ENCODE measurements around the gene C1orf21. TPM values are rescaled to one million over a fixed set of nuclear protein-coding genes. Genes with fewer than 3 reads are reported as not detected.

The C1orf21 gene
- total and polyA plus RNA-seq, 8 donors = 37.0 to 75.3 (median 47.3) TPM

DNA sequence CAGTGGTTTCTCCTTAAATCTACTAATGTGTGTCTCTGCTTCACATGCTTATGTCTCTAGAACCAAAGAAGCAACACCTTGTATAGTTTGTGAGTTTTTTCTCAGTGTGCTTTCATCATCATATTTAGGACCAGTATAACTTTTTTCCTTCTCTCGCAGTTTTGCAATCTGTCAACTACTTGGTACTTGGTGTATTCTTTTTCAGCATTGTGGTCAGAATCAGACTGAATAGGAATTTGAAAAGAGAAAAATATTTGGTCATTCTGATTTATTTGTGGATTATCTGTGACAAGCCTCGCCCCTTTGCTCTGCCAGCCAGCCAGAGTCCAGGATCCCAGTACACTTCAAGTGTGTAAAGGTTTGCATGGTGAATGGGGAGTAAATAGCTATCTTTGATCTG lies 122.3 kb downstream of the C1orf21 start:
- intact Hi-C loops (cut with DNase I) = no loop called here
- Histone ChIP-seq H3K27ac (peak overlapping the region in 1 of 2 donors; percentile 20), H3K9me3 (no peaks in the 10 kb centered on the region), H3K27me3 (no peaks in the 10 kb centered on the region), H3K4me3 (no peak overlapping the region), H3K4me1 (peaks cover 17 to 26% of the 10 kb centered on the region in 2 donors), H3K36me3 (no peaks in the 10 kb centered on the region)
- ATAC-seq (peak; percentile 10), DNase-seq (no peak)
- TF ChIP-seq, protein P1, sequence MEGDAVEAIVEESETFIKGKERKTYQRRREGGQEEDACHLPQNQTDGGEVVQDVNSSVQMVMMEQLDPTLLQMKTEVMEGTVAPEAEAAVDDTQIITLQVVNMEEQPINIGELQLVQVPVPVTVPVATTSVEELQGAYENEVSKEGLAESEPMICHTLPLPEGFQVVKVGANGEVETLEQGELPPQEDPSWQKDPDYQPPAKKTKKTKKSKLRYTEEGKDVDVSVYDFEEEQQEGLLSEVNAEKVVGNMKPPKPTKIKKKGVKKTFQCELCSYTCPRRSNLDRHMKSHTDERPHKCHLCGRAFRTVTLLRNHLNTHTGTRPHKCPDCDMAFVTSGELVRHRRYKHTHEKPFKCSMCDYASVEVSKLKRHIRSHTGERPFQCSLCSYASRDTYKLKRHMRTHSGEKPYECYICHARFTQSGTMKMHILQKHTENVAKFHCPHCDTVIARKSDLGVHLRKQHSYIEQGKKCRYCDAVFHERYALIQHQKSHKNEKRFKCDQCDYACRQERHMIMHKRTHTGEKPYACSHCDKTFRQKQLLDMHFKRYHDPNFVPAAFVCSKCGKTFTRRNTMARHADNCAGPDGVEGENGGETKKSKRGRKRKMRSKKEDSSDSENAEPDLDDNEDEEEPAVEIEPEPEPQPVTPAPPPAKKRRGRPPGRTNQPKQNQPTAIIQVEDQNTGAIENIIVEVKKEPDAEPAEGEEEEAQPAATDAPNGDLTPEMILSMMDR (IDR thresholded peaks at IDR 0.05) = no peak

DNA sequence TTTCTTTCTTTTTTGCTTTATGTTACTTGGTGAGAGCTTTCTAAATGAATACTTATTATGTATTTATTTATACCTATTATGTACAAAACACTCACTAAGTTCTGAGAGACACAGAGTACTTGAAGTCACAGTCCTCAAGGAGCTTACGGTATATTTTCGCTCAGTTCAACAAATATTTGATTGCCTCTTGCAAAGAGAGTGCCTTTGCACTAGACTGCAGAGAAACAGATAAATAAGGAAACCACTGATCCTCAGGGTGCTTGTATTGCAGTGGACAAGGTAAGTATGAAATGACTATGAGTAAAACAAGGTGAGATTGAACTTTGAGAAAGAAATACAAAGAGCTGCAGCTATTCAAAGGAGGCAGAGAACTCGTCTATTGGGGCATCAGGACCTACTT lies 123.3 kb downstream of the C1orf21 start:
- TF ChIP-seq, protein P1 (IDR thresholded peaks at IDR 0.05) = no peak
- intact Hi-C loops (cut with DNase I) = no loop called here
- Histone ChIP-seq H3K4me3 (no peak overlapping the region), H3K27me3 (no peaks in the 10 kb centered on the region), H3K9me3 (no peaks in the 10 kb centered on the region), H3K4me1 (peaks cover 17 to 26% of the 10 kb centered on the region in 2 donors), H3K27ac (no peak overlapping the region), H3K36me3 (no peaks in the 10 kb centered on the region)
- ATAC-seq (peak; percentile 72), DNase-seq (no peak)

DNA sequence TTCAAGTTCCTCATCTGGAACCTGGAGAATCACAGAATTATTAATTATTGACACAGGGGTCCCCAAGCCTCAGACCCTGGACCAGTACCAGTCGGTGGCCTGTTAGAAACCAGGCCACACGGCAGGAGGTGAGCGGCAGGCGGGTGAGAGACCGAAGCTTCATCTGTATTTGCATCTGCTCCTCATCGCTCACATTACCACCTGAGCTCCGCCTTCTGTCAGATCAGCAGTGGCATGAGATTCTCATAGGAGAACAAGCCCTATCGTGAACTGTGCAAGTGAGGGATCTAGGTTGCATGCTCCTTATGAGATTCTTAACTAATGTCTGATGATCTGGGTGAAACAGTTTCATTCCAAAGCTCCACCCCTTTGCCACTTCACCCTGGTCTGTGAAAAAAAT lies 125.9 kb downstream of the C1orf21 start:
- H3K27me3 ChIP-seq = no peaks in the 10 kb centered on the region
- DNase-seq (peak in 1 of 4 donors; percentile 44), ATAC-seq (no peak)
- H3K27ac ChIP-seq = no peak overlapping the region
- peaks cover 10 to 11% of the 10 kb centered on the region in 2 donors for H3K4me1 ChIP-seq
- intact Hi-C loops (cut with DNase I) = no loop called here
- no peaks in the 10 kb centered on the region for H3K9me3 ChIP-seq
- TF ChIP-seq, protein P1 (IDR thresholded peaks at IDR 0.05) = no peak
- no peaks in the 10 kb centered on the region for H3K36me3 ChIP-seq
- no peak overlapping the region for H3K4me3 ChIP-seq

DNA sequence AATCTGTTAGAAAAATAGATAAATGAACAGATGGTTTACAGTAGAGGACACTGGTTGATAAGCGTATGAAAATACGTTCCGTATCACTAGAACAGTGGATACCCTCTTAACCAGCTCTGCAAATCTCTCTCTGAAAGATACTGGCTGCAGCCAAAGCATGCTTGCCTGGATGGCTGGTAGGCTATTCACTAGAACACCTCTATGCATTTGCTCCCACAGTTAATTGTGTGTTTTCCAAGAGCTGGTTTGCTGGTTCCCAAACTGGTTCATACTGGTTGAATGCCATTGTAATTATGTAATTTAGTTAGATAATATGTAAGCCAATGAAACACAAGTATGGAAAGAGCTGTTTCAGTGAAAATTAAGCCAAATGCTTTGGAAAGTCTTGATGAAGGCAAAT lies 126.6 kb downstream of the C1orf21 start:
- intact Hi-C loops (cut with DNase I) = no loop called here
- no peak overlapping the region for H3K27ac ChIP-seq
- H3K27me3 ChIP-seq = no peaks in the 10 kb centered on the region
- H3K4me1 ChIP-seq = peaks cover 5 to 6% of the 10 kb centered on the region in 2 donors
- H3K9me3 ChIP-seq = no peaks in the 10 kb centered on the region
- H3K36me3 ChIP-seq = no peaks in the 10 kb centered on the region
- ATAC-seq (no peak), DNase-seq (no peak)
- no peak overlapping the region for H3K4me3 ChIP-seq
- TF ChIP-seq, protein P1 (IDR thresholded peaks at IDR 0.05) = no peak

DNA sequence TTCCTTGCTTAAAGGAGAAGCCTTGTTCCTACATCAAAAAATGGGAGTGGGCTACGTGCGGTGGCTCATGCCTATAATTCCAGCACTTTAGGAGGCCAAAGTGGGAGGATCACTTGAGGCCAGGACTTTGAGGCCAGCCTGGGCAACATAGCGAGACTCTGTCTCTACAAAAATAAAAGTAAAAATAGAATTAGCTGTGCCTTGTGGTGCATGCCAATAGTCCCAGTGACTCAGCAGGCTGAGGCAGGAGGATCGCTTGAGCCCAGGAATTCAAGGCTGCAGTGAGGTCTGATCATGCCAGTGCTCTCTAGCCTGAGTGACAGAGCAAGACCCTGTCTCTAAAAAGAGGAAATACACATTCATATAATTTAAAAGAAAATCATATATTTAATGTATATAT lies 127.1 kb downstream of the C1orf21 start:
- peaks cover 0 to 1% of the 10 kb centered on the region in 2 donors for H3K4me1 ChIP-seq
- intact Hi-C loops (cut with DNase I) = no loop called here
- H3K4me3 ChIP-seq = no peak overlapping the region
- peak; percentile 22 for ATAC-seq
- no peak overlapping the region for H3K27ac ChIP-seq
- no peaks in the 10 kb centered on the region for H3K36me3 ChIP-seq
- no peaks in the 10 kb centered on the region for H3K27me3 ChIP-seq
- peak in 1 of 4 donors; percentile 37 for DNase-seq
- TF ChIP-seq, protein P1 (IDR thresholded peaks at IDR 0.05) = no peak
- no peaks in the 10 kb centered on the region for H3K9me3 ChIP-seq

Data from left lung (tissue), 10 donors.